ENCODE results near the gene GFRA1.
"Not testable (repeated sequence)": the region's sequence is repeated elsewhere in the genome, so short reads cannot be mapped to it uniquely, and the experiment has no call there.

The GFRA1 gene

GRCh38 chr10:116197946-116198675 lies 74.9 kb downstream of the GFRA1 start:
- no peak for DNase-seq (ENCODE audit: low read depth)

- no peak for DNase-seq (ENCODE audit: low read depth)
Observed at GRCh38 chr10:116195583-116195982, 77.4 kb downstream of the GFRA1 start.

DNA sequence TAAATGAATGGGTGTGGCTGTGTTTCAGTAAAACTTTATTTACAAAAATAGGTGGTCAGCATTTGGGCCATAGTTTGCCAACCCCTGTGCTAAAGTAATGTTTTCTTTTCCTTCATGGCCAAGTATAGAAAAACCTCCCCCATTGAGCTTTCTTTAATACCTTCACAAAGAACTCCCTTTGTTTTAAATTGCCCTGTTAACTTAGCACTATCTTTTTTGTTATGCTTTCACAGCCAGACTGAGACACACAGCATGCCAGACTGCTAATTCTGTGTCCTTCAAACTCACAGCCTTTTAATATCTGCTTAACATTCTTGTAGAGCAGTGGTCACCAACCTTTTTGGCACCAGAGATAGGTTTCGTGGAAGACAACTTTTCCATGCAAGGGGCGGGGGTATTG lies 78.0 kb downstream of the GFRA1 start:
- DNase-seq (ENCODE audit: low read depth) = no peak

- no peak for DNase-seq (ENCODE audit: low read depth)
Observed at GRCh38 chr10:116194061-116194460, 78.9 kb downstream of the GFRA1 start.

GRCh38 chr10:116190883-116191282 lies 82.1 kb downstream of the GFRA1 start:
- DNase-seq (ENCODE audit: low read depth) = no peak

GRCh38 chr10:116186273-116186672 lies 86.7 kb downstream of the GFRA1 start:
- no peak for DNase-seq (ENCODE audit: low read depth)

DNA sequence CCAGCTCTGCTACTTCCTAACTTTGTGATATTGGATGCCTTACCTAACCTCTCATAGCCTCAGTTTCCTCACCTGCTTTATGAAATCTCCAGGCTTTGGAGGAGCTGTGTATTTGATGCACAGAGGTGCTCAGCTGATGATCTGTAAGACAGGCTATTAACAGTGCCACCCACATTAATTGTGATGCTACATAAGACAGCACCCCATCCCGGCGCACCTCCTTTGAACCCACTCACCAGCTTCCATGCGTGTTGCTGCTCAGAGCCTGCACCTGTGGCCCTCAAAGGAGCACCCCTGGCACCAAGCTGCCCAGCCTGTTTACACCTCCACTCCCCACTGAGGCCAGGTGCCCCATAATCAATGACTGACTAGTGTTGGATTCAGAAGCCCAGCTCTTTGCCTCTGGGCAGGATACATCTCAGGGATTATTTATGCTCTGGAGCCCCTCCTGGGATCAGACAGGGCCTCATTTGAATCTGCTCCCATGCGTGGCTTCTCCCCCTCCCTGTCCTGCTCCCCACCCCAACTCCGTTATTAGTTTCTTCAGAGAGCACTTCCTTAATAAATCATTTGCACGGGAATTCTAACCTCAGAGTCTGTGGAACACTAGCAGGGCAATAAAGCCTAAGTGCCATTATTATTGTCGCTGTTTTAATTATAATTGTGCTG lies 87.7 kb downstream of the GFRA1 start:
- no peak for DNase-seq (ENCODE audit: low read depth)

DNA sequence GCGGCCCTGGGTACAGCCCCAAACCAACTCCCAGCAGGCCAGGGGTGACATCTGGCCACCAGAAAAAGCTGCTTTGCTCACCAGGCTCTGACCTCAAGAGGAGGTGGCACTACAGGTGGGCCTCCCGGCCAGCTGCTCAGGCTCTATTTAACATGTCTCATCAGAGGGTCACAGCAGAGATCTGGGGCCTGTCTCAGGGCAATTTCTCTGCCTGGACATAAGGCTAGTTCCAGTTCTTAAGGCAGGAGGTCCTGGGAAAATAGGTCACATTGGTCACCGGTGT lies 88.6 kb downstream of the GFRA1 start:
- no peak for DNase-seq (ENCODE audit: low read depth)

GRCh38 chr10:116183733-116184511 lies 89.1 kb downstream of the GFRA1 start:
- DNase-seq (ENCODE audit: low read depth) = no peak

GRCh38 chr10:116182426-116182825 lies 90.6 kb downstream of the GFRA1 start:
- no peak for DNase-seq (ENCODE audit: low read depth)

DNA sequence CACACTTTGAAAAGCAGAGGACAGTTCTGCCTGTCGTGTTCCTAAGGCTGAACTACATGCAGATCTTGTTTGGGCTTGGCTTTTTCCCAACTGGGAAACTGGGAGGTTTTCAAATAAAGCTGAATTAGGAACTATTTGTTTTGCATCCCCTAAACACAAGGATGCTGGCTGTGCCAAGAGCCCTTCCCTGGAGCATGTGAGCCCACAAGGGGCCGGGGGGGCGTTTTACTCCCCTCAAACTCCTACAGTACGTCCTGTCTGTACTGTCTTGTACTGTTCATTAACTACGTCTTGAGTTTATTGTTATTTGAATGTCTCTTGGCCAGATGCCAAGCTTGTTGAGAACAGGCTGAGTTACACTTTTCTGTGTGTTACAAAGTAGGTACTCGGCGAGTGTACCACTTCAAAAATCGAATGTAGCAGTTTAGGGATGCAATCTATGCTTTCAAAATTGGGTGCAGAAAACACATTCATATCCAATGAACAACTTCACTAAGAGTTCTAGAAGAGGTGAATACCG lies 94.9 kb downstream of the GFRA1 start:
- no peak for DNase-seq (ENCODE audit: low read depth)

GRCh38 chr10:116175231-116175630 lies 97.8 kb downstream of the GFRA1 start:
- no peak for DNase-seq (ENCODE audit: low read depth)

- DNase-seq (ENCODE audit: low read depth) = no peak
Observed at GRCh38 chr10:116171505-116171904, 101.5 kb downstream of the GFRA1 start.

- DNase-seq (ENCODE audit: low read depth) = no peak
Observed at GRCh38 chr10:116170815-116171250, 102.2 kb downstream of the GFRA1 start.

DNA sequence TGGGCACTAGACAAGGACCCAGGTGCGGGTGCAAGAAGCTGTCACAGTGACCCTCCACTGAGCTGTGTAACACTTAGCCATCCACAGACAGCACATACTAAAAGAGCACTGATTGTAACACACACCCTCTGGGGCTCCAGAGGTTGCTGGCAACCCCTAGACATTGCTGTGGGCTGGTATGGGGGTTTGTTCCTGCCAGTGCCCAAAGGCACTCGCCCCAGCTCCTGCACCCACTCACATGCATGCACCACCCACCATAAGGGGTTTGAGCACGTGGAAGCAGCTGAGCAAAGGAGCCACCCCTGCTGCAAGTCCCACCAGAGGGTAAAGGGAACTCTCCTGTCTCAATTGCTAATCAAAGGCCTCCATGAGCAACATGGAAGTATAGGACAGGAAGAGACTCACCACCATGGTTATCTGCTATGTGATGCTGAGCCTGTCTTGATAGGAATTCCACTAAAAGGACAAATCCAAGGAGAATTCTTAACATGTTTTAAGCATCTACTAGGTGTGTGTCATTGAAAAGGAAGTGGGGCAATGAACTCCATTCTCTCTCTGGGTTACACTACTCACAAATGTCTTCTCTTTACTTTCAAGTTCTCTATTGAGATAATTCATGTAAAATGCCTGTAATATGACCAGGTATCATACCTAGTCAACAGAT lies 103.1 kb downstream of the GFRA1 start:
- no peak for DNase-seq (ENCODE audit: low read depth)

- no peak for DNase-seq (ENCODE audit: low read depth)
Observed at GRCh38 chr10:116168745-116169144, 104.3 kb downstream of the GFRA1 start.

GRCh38 chr10:116168329-116168728 lies 104.7 kb downstream of the GFRA1 start:
- no peak for DNase-seq (ENCODE audit: low read depth)

GRCh38 chr10:116165941-116166340 lies 107.1 kb downstream of the GFRA1 start:
- not testable (repeated sequence) for DNase-seq (ENCODE audit: low read depth)

GRCh38 chr10:116164291-116164690 lies 108.7 kb downstream of the GFRA1 start:
- DNase-seq (ENCODE audit: low read depth) = no peak

DNA sequence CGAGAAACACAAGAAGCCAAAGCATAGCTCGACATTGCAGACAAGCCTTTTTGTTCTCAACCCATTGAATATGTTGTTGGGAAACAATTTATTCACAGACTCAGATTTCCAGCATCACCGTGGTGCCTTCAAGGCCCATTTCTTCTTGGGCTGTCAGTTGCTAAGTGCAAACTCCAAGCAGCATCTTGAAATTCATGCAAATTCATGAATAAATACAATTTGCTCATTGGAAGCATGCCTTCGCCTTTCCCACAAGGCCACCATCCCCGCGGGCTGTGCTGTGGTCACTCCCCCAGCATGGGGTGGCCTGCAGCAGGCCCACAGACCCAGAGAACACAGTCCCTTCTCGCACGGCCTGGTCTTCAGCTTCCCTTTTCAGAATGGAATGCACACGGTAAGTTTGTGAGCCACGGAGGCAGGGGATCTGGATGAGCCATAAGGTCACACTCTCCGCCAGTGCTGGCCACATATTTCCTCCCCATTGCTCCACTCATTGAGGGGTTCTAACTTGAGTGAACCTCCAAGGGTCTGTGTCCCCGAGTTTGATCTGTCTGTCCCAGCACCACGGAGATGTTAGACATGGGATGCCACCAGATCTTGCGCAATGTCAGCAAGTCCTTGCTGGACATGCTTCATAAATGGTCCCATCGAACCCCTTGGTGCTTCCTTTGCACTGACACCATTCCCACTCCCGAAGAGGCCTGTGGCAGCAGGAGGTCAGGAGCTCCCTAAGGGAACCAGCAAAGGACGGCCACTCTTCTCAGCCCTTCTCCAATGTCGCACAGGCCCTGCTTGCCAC lies 109.5 kb downstream of the GFRA1 start:
- DNase-seq (ENCODE audit: low read depth) = no peak

DNA sequence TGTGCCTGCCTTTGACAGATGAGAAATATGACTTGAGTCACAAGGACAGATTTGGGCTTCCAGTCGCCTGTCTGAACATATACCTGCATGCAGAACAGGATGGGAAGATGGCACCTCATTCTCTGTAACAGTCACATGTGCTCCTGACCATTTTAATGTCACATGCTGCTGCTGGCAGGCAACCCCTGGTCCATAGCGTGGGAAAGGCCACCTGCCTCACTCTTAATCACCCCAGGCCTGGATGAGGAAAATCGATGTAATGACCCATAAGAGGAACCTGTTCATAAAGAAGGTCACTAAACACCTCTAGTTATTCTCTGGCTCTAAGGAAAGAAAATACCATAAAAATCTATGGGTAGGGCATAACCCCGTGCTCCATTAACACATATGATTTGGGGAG lies 110.2 kb downstream of the GFRA1 start:
- DNase-seq (ENCODE audit: low read depth) = no peak

- no peak for DNase-seq (ENCODE audit: low read depth)
Observed at GRCh38 chr10:116160271-116160670, 112.7 kb downstream of the GFRA1 start.
